Activated gamma-delta T cell treated with Interleukin-2 at 50 U/mL for 16 hours (primary cell): ENCODE data around the gene IL18R1.

Experiments used
- DNase-seq: peaks from one replicate; pipeline ENCODE4 v3.0.0-alpha.2; 2020

Gene IL18R1

DNA sequence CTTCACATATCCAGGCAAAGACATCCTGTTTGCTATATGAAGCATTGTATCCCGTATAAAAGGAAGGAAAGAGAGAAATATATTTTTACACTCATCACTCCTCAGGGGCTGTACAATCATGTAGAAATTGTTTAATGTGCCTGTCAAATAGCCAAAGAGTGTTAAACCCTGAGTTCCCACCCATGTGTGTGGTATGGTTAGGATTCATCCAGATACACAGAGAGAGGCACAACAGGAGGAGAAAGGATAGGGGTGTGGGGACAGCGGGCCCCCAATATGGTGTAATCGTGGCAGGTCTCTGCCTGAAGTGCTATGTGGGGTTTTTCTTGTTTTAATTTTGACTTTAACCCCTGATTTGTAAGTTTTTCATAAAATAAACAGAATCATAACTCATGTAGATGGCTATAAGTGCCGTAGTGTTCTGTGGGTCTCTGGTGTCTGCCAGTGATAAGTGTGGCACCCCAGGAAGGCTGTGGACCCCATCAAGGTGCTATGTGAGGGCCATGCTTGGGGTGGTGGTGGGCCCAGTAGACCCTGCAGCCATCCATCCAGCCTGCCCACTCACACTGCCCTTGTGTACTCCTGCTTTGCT, 10.2 kb upstream of the IL18R1 start:
- DNase-seq, result no peak

DNA sequence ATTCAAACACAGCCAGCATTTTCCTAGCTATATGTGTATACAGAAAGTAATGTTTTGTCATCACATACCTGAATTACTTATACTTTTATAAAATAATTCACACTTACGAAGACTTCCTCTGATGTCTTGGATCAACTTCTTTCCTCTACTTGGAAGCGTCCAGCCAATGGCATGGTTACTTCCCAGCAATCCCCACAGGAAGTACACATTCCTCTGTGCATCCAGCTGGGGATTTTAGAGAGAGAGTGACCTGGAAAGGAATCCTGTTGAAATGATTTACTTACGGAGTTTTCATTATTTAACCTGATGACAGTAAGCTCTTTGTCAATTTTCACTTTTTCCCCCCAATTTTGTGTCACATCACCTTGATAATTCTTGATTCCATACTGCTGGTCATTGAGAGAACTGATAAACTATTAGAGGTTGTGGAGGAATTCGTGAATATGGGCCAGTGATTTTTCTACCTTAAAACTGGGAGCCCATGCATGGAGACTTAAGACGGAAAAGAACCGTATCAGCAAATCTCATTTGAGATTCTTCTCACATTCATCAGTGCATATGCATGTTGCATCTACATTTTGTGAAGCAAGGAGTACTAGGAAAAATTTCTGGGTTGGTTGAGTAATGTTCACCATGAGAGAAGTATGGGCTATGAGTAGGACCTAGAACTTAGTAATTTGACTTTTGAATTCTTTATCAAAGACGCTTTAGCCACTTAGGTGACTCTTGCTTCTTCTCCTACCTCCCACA, 9.0 kb upstream of the IL18R1 start:
- no peak for DNase-seq

DNA sequence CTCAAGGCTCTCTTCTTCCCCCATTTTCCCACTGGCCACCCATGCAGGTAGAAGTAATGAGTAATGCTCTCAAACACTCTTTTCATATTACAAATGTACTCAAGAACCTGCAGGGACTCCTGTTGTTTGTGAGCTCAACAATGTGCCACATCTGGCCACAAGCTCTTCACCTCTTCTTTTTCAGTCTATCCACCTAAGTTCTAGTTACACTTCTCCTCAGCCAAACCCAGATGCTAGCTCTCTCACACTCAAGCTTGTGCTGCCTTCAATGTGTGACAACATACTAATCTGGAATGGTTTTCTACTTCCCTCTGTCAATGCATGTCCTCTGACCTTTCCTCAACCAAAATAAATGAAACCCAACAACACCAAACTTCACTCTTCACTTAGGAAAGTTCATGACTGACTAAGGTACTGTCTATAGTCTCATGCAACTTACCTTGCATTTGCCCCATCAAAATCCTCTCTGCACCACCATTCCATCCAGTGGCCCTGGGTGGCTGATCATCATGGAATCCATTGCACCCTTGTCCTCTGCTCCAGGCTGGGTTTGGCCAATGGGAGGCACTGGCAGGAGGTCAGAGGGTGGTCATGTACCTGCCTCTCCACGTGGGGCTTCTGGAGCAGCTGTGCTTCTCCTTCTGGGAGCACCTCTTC, 5.3 kb upstream of the IL18R1 start:
- DNase-seq, result no peak

DNA sequence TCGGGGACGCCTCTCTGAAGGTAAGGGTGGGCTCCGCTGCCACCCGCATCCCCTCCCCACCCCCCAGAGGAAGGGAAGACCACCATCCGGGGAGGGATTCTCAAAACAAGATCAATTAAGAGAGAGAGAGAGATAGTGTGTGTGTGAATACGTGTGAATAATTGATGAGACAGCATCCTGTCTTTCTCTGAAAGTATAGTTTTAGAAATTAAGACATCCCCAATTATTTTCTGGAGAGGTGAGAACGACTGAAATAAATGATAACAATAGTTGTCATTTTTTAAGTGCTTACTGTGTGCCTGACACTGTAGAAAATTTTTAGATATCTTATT, 751 bp downstream of the IL18R1 start:
- DNase-seq, result no peak

DNA sequence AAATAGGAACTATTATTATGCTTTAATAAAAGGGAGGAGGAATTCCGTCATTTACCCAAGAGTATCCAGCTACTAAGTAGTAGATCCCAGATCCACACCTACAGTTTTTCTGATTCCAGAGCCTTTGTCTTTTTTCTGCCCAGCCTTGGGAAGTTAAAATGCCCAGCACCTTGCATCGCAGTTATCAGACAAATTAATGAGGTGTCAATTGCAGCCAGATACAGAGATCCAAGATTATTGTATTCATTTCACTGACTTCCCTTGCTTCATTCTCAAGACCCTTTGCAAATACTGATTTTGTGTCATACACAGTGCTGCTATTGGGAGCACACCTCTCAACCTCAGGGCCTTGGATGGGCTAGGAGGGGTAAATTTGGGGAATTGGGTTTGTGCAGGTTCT, 1.1 kb downstream of the IL18R1 start:
- no peak for DNase-seq

DNA sequence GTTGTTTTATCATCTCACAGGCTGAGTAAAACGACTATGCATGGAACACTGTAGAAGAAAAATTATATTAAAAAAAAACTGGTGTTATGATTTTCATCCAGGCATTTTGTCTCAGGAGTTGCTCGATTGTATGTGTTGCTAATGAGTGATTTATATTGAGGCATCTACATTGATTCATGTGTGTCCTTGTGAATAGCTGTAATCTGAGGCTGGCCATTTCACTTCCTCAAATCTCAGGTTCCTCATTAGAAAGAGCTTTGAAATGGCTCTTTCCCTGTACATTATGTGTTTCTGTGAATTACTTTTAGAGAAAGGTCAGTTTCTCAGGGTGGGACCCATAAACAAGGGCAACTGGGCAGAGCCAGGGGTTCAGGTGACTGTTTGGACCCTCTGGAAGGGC, 2.3 kb downstream of the IL18R1 start:
- no peak for DNase-seq

DNA sequence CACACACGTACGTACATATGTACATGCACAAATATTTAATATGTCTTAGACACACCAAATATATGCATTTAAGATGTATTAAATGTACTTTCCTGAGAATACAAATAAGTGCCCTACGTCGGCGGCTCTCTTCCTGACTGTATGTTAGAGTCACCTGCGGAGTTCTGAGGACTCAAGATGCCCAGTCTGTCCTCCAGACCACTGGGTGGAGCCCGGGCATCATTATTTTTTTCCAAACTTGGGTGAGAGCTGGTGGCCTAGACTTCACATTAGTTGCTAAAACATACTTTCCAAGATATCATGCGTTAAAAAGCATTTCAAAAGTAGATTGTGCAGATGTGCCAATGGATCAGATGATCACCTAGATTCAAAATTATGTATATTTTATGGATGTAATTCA, 2.9 kb downstream of the IL18R1 start:
- no peak for DNase-seq

DNA sequence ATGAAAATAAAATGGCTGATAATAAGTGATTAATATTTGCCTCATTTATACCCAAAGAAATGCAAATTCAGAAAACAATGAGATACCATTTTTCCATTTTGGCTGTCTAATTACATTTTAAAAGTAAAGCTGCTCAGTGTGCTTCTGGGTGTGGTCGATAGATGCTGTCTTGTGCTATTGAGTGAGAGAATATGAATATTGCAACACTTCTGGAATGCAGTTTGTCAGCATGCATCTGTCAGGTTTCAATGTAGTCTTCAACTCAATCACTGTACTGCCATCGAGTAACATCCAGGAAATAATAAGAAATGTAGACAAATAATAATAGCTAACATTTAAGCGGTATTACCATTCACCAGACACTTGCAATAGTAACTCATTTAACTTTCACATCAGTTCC, 3.9 kb downstream of the IL18R1 start:
- DNase-seq, result no peak

DNA sequence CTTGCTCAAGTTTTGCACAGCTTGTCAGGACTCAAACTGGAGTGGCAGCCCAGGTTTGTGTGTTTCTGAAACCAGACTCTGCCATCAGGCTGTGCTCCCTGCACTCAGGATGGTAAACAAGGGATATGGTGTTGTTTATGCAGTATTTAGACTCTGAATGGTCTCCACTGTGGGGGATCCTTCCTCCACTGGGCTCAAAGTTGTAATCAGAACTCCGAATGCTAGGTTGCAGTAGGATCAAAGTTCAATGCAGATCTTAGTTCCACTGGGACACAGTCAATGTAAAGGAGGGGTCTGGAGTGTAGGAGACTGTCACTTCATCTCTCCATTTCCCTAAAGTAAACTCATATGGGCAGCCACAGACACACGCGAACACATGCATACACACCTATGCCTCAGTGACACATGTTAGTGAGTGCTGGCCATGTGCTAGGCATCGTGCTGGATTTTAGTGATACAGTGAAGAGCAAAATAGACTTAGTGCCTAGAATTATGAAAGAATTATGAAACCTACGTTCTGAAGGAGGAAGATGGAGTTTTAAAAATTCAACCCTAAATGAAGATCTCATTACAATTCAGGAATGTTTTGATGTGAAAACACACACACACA, 6.1 kb downstream of the IL18R1 start:
- no peak for DNase-seq

DNA sequence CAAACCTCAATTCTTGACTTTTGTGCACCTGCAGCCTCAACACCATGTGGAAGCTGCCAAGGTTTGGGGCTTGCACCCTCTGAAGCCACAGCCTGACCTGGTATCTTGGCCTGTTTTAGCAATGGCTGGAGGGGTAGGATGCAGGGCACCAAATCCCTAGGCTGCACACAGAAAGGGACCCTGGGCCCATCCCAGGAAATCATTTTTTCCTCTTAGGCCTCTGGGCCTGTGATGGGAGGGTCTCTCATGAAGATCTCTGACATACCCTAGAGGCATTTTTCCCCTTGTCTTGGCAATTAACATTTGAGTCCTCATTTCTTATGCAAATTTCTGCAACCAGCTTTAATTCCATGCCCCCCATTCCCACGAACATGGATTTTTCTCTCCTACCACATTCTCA, 10.2 kb downstream of the IL18R1 start:
- DNase-seq, result no peak

DNA sequence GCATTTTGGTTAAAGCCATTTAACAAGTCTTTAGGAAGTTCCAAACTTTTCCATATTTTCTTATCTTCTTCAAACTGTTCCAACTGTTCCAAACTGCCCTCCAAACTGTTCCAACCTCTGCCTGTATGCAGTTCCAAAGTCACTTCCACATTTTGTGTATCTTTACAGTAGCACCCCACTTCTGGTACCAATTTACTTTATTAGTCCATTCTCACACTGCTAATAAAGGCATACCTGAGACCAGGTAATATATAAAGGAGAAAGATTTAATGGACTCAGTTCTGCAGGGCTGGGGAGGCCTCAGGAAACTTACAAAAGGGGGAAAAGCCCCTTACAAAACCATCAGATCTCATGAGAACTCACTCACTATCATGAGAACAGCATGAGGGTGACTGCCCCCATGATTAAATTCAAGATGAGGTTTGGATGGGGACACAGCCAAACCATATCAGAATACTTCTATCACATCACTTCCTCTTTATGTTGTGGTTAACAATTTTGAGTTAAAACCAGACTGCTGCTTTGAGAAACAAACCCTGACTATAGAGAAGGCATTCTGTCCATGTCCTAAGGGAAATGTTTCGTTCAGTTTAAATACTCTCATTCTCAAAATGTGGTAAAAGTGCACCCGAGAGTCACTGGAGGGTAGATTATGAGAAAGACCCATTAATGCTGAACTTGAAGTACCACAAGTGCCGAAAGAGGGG, 11.0 kb downstream of the IL18R1 start:
- no peak for DNase-seq

DNA sequence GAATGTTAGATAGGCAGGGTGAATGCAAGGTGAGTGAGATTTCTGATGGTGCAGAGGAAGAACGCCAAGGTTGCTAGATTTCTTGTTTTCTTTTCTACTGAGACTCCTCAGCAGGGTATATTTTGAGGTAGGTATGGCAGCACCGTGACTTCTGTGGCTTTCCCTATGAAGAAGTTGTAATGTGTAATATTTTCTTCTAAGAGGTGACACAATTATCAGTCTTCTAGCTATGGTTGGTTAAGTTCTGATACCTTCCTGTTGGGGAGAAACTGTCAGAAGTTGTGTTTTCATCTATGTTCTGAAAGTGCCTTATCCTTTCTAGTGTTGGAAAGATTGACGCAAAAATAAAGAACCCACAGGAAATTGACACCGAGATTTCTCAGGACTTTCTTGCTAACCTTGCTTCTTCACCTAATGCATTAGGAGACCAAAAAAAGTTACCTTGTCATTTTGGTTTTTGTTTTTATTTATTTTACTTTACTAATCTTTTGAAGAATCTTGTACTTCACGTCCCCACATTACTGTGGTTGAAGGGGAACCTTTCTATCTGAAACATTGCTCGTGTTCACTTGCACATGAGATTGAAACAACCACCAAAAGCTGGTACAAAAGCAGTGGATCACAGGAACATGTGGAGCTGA, 11.9 kb downstream of the IL18R1 start:
- DNase-seq, result no peak

DNA sequence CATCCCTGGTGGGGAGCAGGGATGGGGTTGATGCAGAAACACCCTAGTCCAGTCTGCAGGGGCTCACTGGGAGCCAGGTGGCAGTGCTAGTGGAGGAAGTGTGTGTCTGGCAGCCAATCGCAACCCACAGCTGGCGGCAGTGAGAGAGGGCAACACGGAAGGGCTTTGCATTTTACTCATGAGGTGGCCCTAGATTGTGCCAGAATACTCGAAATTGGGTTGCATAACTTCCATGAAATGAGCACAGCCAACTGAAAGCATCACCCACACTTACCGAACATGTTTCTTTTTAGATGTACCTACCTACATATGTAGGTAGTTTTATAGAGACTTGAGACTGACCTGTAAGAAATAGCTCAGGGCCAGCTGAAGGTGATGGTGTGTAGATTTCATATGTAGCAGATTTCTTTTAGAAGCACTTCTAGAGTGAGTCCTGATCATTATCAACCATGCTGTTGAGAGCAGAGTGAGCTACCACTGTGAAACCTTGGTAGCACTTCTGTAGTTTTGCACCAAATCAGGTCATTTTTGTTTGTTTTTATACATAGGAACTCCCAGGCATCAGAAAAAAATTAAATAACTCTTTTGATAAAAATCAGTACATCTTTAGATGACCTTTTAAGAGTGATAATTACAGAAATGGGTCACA, 13.0 kb downstream of the IL18R1 start:
- DNase-seq, result peak; percentile 28

DNA sequence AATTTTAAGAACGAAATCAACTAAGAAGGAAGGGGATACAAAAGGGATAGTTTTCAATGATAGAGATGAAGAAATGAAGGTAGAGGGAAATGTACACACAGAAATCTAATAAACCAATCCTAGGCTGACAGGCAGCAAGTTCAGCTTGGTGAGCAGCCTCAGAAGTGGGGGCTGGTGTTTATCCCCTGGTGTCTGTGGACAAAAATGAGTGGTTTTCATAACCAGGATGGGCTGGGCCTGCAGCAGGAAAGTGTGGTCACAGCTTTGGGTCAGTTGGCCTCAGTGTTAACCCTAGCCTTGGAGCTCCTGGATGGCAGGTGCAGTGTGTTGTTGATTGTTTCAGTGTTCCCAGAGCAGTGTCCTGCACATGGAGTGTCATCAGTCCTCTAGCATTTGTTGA, 14.3 kb downstream of the IL18R1 start:
- no peak for DNase-seq

DNA sequence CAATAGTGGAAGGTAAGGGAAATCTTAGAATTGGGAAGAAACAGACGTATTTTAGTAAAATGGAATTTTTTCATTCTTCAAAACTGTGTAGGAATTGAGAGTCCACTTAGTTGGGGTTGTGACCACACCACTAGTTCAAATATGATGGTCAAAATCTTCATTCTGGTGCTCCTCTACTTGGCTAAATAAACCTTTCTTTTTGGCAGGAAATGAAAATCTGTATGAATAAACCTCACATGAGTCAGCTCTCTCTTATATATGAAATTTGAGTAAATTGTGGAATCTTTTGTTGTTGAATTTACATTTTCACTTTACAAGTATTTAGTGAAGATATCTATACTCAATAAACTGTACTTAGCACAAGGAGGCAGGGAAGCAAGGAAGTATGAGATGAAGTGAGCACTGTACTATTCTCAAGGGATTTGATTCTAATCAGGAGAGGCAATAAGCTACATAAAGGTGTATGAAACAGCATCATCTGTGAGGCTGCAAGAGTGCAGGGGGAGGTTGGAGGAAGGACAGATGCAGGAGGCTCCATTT, 20.5 kb downstream of the IL18R1 start:
- no peak for DNase-seq

DNA sequence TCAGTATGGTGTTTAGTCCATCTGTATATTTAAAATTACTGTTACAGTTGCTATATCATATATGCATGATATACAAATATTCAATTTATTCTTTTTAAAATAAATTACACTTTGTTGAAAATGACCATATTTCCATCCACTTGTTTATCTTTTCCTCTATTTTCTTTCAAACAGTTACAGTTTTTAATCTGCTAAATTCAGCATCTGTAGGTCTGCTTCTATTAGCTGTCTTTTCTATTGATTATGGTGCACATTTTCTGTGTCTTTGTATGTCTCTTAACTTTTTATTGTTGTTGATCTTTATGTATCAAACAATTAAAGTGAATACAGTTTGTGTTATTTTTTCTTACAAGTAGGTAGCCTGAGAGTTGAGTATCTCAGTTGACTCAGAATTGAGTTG, 28.1 kb downstream of the IL18R1 start:
- no peak for DNase-seq

DNA sequence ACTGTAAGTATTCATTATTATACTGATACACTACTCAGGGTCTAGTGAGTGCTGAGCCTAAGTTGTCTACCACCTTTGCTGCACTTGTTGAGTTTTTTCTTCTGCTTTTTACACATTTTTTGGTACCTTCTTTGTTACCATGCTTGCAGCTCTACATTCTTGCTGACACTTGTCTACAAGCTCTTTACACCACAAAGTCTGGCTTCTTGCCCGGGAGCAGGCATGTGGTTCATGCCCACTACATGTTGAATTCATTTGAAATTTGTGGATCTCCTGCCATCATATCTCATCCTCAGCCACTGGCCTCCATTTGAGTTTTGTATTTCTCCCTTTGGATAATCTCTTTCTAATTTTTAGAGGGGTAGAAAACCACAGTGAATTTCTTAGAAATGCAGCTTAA, 29.9 kb downstream of the IL18R1 start:
- DNase-seq, result no peak

DNA sequence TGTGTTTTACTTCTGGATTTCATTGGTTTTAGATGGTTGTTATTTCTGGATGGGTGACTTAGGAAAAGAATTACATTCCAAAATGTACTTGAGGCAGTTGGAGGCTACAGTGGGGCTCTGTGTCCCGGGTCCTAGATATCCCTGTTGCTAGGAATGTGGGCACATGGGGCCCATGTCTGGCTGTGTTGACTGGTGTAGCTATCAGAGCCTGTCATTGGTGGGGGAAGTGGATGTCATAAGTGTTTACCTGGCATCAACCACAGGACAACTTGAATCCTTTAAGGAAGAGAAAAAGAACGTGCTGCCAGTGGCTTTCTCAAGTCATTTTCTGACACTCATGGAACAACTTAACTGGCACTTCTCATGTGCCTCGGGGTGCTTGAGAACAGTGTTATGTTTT, 30.4 kb downstream of the IL18R1 start:
- no peak for DNase-seq

DNA sequence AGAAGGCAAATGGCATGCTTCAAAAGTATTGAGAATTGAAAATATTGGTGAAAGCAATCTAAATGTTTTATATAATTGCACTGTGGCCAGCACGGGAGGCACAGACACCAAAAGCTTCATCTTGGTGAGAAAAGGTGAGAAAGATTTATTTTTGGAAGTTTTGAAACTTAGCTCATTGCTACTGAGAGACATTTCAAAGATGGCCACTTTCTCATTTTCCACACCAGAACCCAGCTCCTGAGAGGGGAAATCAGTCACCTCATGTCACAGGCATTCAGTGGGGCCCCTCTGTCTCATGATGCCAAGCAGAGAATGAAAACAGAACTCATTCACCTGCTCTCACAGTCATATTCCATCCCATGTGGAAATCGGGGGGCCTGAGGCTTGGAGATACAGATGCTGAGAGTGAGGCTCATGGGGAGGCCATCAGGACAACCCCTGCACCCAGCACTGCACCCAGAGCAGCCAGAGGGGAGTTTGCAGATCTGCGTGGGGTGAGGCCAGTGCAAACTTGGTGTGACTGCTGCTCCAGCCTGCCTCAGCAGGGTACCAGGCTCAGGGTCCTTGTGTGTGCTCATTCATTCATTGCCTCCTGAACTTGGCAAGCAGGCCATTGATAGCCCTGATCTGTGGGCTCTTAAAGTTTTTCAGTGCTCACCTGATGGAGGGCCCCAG, 31.4 kb downstream of the IL18R1 start:
- DNase-seq, result no peak

DNA sequence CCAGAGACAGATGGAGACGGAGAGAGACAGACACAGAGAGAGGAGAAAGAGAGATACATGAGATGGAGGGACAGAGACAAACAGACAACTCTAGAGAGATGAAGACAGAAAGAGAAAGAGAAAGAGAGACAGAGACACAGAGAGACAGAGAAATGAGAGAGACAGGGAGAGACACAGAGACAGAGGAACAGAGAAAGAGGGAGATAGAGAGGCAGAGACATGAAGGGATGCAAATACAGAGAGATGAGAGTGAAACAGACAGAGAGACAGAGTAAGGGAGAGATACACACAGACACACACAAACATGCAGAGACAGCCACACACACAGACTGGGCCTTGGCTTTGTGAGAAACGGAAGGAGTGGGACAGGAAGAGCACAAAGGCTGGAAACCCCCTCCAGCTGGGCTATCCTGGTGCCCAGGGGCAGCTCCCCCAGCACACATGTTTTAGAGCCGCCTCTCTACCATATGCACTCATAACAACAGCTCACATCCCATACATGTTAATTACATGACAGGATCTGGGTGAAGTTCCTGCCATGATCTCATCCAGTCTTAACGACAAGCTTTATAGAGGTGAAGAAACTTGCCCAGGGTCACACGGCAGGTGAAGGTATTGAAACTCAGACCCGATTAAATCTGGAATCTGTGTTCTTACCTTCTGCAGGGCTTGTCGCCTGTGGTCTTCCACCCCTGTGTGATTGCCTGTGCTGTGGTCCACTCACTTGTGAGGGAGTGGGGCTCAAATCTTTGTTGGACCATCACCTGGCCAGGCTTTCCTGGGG, 32.4 kb downstream of the IL18R1 start:
- no peak for DNase-seq

DNA sequence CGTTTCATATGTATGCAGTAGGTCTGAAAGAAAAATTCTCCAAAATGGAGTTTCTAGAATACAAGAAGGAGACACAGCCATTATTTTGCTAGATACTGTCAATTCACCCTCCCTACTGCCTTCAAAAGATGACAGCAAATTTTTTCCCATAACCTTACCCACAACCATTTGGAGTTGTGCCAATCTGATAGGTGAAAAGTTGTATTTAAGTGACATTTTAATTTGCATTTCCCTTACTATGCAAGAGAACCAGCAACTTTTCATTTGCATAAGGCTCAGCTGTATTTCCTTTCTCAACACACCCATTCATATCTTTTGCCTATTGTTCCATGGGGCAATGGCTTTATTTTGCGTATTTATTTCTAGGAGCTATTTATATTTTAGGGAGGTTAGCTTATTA, 36.0 kb downstream of the IL18R1 start:
- DNase-seq, result peak; percentile 18
